AG04449 (cell line): Measurements from ENCODE around the gene CRYBA4.

Source experiments
- CTCF ChIA-PET: fragments of 350-600 bp; formaldehyde crosslinking; extraction: SDS; loops from one replicate; lab custom pipeline; 2021; ENCODE audit warnings: antibody characterized with exemption; lab: Yijun Ruan, JAX
- POLR2A ChIA-PET: fragments of 400-600, 350-600 bp; formaldehyde crosslinking; extraction: SDS; loops from one replicate; lab custom pipeline; 2020; ENCODE audit warnings: antibody characterized with exemption, inconsistent platforms; lab: Yijun Ruan, JAX
- DNase-seq: peaks from one replicate; pipeline ENCODE4 v3.0.0-alpha.2; 2010; ENCODE audit warnings: low read depth, low spot score
- H3K4me3 ChIP-seq: 2 replicates; pipeline ENCODE4 v1.5.1; 2011; ENCODE audit warnings: low read depth, mild to moderate bottlenecking, control low read depth, low read length
- TF ChIP-seq, protein P1 (sequence below): IDR thresholded peaks from one replicate; pipeline ENCODE4 v1.5.1; 2011; ENCODE audit warnings: mild to moderate bottlenecking, moderate library complexity, low read length, control low read depth, inconsistent platforms; ENCODE audit not compliant: insufficient read depth; ENCODE audit errors: missing control alignments

CRYBA4 gene

DNA sequence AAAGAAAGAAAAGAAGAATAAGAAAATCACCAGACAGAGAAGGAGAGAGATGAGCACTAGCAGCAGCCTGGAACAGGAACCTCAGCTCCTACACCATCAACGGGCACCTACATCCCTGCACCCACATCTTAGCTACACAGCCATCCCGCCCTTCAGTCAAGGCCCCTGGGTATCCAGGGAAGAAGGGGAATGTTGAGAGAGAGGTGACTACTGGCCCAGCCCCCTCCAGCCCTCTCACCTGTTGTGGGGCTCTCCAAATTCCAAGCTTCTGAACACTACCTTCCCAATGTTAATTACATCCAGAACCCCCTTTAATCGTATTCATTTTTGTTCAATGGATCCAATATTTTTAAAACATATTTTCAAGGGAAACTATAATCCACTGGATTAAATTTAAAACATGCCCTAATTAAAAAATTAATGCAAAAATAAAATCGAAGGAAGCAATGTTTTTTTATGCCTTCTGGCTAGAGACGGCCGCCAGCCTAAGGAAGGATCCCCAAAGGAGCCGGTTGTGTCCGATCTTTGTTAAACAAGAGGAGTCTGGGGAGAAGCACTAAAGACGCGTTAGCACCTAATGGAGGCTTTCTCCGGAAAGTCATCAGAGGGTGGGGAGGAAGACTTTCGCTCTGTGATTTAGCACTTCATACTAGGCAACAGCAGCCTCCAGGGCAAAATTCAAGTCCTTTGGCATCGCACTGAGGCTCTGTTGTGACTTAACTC lies 41.4 kb upstream of the CRYBA4 start:
- TF ChIP-seq, protein P1, sequence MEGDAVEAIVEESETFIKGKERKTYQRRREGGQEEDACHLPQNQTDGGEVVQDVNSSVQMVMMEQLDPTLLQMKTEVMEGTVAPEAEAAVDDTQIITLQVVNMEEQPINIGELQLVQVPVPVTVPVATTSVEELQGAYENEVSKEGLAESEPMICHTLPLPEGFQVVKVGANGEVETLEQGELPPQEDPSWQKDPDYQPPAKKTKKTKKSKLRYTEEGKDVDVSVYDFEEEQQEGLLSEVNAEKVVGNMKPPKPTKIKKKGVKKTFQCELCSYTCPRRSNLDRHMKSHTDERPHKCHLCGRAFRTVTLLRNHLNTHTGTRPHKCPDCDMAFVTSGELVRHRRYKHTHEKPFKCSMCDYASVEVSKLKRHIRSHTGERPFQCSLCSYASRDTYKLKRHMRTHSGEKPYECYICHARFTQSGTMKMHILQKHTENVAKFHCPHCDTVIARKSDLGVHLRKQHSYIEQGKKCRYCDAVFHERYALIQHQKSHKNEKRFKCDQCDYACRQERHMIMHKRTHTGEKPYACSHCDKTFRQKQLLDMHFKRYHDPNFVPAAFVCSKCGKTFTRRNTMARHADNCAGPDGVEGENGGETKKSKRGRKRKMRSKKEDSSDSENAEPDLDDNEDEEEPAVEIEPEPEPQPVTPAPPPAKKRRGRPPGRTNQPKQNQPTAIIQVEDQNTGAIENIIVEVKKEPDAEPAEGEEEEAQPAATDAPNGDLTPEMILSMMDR: no peak
- ChIA-PET CTCF (no interaction called here), POLR2A (no interaction called here)
- no peak overlapping the region for H3K4me3 ChIP-seq
- no peak for DNase-seq

DNA sequence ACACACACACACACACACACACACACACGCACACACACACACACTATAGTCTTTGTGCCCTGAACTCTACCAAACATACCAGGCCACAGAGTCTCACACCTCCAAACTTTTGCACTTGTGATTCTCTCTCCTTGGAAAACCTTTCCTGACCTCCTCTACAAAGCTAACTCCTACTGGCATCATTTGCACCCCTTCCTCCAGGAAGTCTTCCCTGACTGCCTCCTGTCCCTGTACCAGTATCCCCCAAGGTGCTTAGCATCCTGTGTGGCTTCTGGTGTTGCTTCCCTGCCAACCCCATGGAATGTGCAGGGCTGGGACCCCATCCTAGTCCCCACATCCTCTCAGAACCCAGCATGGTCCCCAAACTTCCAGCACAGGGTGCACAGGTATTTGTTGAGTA lies 40.7 kb upstream of the CRYBA4 start:
- TF ChIP-seq, protein P1: no peak
- H3K4me3 ChIP-seq: no peak overlapping the region
- DNase-seq: no peak
- CTCF ChIA-PET: no interaction called here
- POLR2A ChIA-PET: no interaction called here

- POLR2A ChIA-PET: no interaction called here
- H3K4me3 ChIP-seq: no peak overlapping the region
- CTCF ChIA-PET: no interaction called here
- no peak for DNase-seq
- TF ChIP-seq, protein P1: no peak
Observed at GRCh38 chr22:26581633-26582168, 40.1 kb upstream of the CRYBA4 start.

- CTCF ChIA-PET: interaction anchor here (0.7 to 1.6 kb wide), 3 partner anchors 10 to 79 kb away, joined by 3 read pairs; no protein-coding TSS in a partner anchor
- TF ChIP-seq, protein P1: no peak
- H3K4me3 ChIP-seq: no peak overlapping the region
- POLR2A ChIA-PET: no interaction called here
- DNase-seq: no peak
Observed at GRCh38 chr22:26584010-26584409, 37.8 kb upstream of the CRYBA4 start.

DNA sequence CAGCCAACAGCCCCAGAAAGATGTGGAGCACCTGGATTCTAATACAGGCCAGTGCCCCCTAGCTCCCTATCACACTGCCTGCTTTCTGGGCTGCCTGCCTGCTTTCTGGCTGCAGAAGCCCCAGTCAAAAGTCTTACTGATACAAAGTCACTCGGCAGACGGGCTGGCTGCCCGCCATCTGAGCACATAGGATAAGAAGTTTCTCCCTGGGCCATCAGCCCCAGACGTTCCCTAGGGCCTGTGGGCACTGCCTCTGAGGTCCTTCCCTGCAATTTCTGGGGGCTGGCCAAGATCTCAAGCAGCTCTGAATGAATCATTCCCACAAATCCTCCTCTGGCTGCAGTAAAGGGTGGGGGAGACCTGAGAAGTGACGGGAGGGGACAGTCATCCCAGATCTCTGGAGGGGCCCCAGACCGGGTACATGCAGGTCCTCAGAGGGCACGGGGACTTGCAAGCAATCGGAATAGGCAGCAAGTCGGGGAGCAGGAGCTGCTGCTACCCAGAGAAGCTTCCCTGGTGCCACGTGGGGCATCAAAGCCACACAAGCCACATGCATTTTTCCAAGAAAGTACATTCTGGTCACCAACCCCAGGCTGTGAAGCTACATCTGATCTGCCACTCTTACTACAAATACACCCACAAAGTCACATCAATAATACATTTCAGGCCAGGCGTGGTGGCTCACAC lies 36.5 kb upstream of the CRYBA4 start:
- no peak overlapping the region for H3K4me3 ChIP-seq
- TF ChIP-seq, protein P1: no peak
- DNase-seq: peak; percentile 59
- CTCF ChIA-PET: interaction anchor here (0.7 to 1.7 kb wide), 7 partner anchors 9 to 124 kb away, joined by 3 to 6 read pairs (median 4); partner anchors contain the start of genes HPS4 and SRRD
- POLR2A ChIA-PET: interaction anchor here (0.6 kb wide), 1 partner anchor 21 kb away, joined by 6 read pairs; no protein-coding TSS in a partner anchor
